ENCODE data around the gene COL15A1. TPM values are rescaled to one million over a fixed set of nuclear protein-coding genes. Genes with fewer than 3 reads are reported as not detected.

COL15A1 gene
- total RNA-seq, 1 experiment from 2014 or later: not detected

DNA sequence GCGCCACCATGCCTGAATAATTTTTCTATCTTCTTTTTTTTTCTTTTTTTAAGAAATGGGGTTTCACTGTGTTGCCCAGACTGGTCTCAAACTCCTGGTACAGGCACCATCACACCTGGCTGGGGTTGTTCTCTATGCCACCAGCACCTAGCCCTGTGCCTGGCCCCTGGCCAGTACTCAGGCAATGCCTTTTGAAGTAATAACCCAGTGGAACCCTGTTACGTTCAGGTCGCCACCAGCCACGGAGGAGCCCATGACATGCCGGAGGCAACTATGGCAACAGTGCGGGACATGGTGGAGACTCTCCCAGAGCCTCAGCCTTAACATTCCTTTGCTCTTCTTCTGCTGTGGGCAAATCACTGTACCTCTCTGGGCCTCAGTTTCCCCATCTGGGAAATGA, 14.1 kb downstream of the COL15A1 start:
- Mint-ChIP-seq H3K36me3 (ENCODE audit: insufficient read depth, unreplicated experiment) (no peaks in the 10 kb centered on the region), H3K4me3 (ENCODE audit: unreplicated experiment) (no peak overlapping the region), H3K27me3 (ENCODE audit: insufficient read depth, unreplicated experiment) (peaks cover 37% of the 10 kb centered on the region), H3K27ac (ENCODE audit: low read depth, unreplicated experiment) (no peak overlapping the region), H3K9me3 (ENCODE audit: unreplicated experiment) (no peaks in the 10 kb centered on the region), H3K4me1 (ENCODE audit: insufficient read depth, unreplicated experiment) (no peaks in the 10 kb centered on the region)
- TF ChIP-seq, protein P1, sequence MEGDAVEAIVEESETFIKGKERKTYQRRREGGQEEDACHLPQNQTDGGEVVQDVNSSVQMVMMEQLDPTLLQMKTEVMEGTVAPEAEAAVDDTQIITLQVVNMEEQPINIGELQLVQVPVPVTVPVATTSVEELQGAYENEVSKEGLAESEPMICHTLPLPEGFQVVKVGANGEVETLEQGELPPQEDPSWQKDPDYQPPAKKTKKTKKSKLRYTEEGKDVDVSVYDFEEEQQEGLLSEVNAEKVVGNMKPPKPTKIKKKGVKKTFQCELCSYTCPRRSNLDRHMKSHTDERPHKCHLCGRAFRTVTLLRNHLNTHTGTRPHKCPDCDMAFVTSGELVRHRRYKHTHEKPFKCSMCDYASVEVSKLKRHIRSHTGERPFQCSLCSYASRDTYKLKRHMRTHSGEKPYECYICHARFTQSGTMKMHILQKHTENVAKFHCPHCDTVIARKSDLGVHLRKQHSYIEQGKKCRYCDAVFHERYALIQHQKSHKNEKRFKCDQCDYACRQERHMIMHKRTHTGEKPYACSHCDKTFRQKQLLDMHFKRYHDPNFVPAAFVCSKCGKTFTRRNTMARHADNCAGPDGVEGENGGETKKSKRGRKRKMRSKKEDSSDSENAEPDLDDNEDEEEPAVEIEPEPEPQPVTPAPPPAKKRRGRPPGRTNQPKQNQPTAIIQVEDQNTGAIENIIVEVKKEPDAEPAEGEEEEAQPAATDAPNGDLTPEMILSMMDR (IDR thresholded peaks at IDR 0.05; ENCODE audit: unreplicated experiment): no peak
- DNase-seq (ENCODE audit: unreplicated experiment): no peak
- BruUV-seq (replicated peaks): no TSS peak
- intact Hi-C loops (cut with micrococcal nuclease): no loop called here
- CTCF ChIA-PET: interaction anchor here (0.6 to 1.6 kb wide), 2 partner anchors 183 to 1010 kb away, joined by 4 to 5 read pairs; no protein-coding TSS in a partner anchor
- POLR2A ChIA-PET: interaction anchor here (0.5 kb wide), 1 partner anchor 54 kb away, joined by 3 read pairs; no protein-coding TSS in a partner anchor

- POLR2A ChIA-PET: interaction anchor here (0.5 kb wide), 1 partner anchor 53 kb away, joined by 3 read pairs; no protein-coding TSS in a partner anchor
- H3K27me3 Mint-ChIP-seq (ENCODE audit: insufficient read depth, unreplicated experiment): peaks cover 40% of the 10 kb centered on the region
- CTCF ChIA-PET: interaction anchor here (0.9 to 3.2 kb wide), 3 partner anchors 10 to 182 kb away, joined by 4 to 20 read pairs (median 5); no protein-coding TSS in a partner anchor
- H3K4me1 Mint-ChIP-seq (ENCODE audit: insufficient read depth, unreplicated experiment): no peaks in the 10 kb centered on the region
- TF ChIP-seq, protein P1 (IDR thresholded peaks at IDR 0.05; ENCODE audit: unreplicated experiment): no peak
- H3K27ac Mint-ChIP-seq (ENCODE audit: low read depth, unreplicated experiment): no peak overlapping the region
- no peak overlapping the region for H3K4me3 Mint-ChIP-seq (ENCODE audit: unreplicated experiment)
- H3K9me3 Mint-ChIP-seq (ENCODE audit: unreplicated experiment): no peaks in the 10 kb centered on the region
- intact Hi-C loops (cut with micrococcal nuclease): no loop called here
- BruUV-seq (replicated peaks): no TSS peak
- H3K36me3 Mint-ChIP-seq (ENCODE audit: insufficient read depth, unreplicated experiment): no peaks in the 10 kb centered on the region
- no peak for DNase-seq (ENCODE audit: unreplicated experiment)
These were observed 14.7 kb downstream of the COL15A1 start for GRCh38 chr9:98958271-98958984.

DNA sequence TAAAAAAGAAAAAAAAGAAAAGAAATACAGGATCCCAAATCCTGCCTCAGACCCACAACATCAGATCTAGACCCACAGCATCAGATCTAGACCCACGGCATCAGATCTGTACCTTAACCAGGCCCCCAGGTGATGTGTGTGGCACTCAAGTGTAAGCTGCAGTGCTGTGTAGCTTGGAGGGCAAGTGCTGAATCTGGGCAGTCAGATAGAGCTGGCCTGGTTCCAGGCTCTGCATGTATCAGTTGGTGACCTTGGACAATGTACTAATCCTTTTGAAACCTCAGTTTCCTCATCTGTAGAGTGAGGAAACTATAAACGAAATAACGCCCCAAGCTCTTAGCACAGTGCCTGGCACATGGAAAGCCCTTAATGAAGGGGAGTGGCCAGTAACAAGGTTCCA, 16.7 kb downstream of the COL15A1 start:
- TF ChIP-seq, protein P1 (IDR thresholded peaks at IDR 0.05; ENCODE audit: unreplicated experiment): no peak
- ChIA-PET POLR2A (interaction anchor here (0.6 kb wide), 2 partner anchors 40 to 145 kb away, joined by 3 read pairs; no protein-coding TSS in a partner anchor), CTCF (interaction anchor here (3.2 kb wide), 1 partner anchor 14 kb away, joined by 20 read pairs; no protein-coding TSS in a partner anchor)
- no peak for DNase-seq (ENCODE audit: unreplicated experiment)
- Mint-ChIP-seq H3K4me1 (ENCODE audit: insufficient read depth, unreplicated experiment) (no peaks in the 10 kb centered on the region), H3K9me3 (ENCODE audit: unreplicated experiment) (no peaks in the 10 kb centered on the region), H3K27me3 (ENCODE audit: insufficient read depth, unreplicated experiment) (peaks cover 40% of the 10 kb centered on the region), H3K36me3 (ENCODE audit: insufficient read depth, unreplicated experiment) (no peaks in the 10 kb centered on the region), H3K4me3 (ENCODE audit: unreplicated experiment) (no peak overlapping the region), H3K27ac (ENCODE audit: low read depth, unreplicated experiment) (no peak overlapping the region)
- no TSS peak for BruUV-seq (replicated peaks)
- intact Hi-C loops (cut with micrococcal nuclease): no loop called here

- Mint-ChIP-seq H3K27ac (ENCODE audit: low read depth, unreplicated experiment) (no peak overlapping the region), H3K36me3 (ENCODE audit: insufficient read depth, unreplicated experiment) (no peaks in the 10 kb centered on the region), H3K4me1 (ENCODE audit: insufficient read depth, unreplicated experiment) (no peaks in the 10 kb centered on the region), H3K9me3 (ENCODE audit: unreplicated experiment) (no peaks in the 10 kb centered on the region), H3K4me3 (ENCODE audit: unreplicated experiment) (no peak overlapping the region), H3K27me3 (ENCODE audit: insufficient read depth, unreplicated experiment) (peaks cover 40% of the 10 kb centered on the region)
- intact Hi-C loops (cut with micrococcal nuclease): no loop called here
- no peak for DNase-seq (ENCODE audit: unreplicated experiment)
- POLR2A ChIA-PET: no interaction called here
- TF ChIP-seq, protein P1 (IDR thresholded peaks at IDR 0.05; ENCODE audit: unreplicated experiment): no peak
- BruUV-seq (replicated peaks): no TSS peak
- CTCF ChIA-PET: interaction anchor here (0.9 to 3.2 kb wide), 2 partner anchors 13 to 115 kb away, joined by 3 to 20 read pairs; no protein-coding TSS in a partner anchor
These were observed 17.9 kb downstream of the COL15A1 start for GRCh38 chr9:98961513-98962180.

Measured in MCF 10A (cell line).